Neural progenitor cell (in vitro differentiated cells): Measurements from ENCODE around the gene KIAA0040.

Source experiments
- EZH2 ChIP-seq: fragments of 200-600 bp; sonication (generic); IDR thresholded peaks from 2 replicates; pipeline ENCODE4 v1.6.1; 2017; ENCODE audit warnings: antibody characterized with exemption, mild to moderate bottlenecking, moderate library complexity
- EZH2phosphoT487 ChIP-seq: fragments of 200-600 bp; sonication (generic); IDR thresholded peaks from 2 replicates; pipeline ENCODE4 v1.6.1; 2017; ENCODE audit warnings: antibody characterized with exemption
- TF ChIP-seq, protein P1 (sequence below): fragments of 200-600 bp; sonication (generic); IDR thresholded peaks from 2 replicates; pipeline ENCODE4 v1.5.1; 2017; ENCODE audit warnings: antibody characterized with exemption, mild to moderate bottlenecking

DNA sequence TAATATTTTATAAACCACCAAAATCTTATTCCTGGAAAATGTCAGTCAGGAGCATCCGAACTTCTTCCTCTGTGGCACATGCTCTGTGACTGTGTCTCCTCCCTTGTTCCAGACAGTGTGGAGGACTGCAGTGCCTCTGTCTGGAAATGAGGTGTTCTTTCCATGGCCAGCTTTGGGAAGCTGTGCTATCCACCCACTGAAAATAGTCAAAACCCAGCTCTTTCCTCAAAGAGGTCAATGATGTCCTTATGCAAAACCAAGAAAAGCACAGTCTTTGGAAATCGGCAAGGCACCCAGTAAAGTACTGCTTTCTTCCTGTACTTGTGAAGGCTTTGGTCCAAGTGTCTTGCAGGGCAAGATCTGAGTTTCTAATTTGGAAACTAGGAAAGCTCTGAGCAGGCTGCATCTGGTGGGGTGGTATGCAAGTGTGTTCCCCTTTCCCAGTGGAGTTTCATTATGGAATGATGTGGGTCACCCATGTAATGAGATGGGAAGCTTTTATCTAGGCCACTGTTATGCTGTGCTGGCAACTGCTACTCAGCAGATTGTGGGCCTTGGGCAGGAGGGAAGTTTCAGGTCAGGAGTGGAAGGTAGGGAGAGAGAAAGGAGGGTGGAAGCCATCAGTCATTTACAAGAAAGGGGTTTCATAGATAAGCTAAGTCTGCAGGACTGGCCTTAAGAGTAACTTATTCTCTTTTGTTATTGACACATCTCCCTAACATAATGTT is 6.0 kb downstream of the KIAA0040 start:
- TF ChIP-seq, protein P1, sequence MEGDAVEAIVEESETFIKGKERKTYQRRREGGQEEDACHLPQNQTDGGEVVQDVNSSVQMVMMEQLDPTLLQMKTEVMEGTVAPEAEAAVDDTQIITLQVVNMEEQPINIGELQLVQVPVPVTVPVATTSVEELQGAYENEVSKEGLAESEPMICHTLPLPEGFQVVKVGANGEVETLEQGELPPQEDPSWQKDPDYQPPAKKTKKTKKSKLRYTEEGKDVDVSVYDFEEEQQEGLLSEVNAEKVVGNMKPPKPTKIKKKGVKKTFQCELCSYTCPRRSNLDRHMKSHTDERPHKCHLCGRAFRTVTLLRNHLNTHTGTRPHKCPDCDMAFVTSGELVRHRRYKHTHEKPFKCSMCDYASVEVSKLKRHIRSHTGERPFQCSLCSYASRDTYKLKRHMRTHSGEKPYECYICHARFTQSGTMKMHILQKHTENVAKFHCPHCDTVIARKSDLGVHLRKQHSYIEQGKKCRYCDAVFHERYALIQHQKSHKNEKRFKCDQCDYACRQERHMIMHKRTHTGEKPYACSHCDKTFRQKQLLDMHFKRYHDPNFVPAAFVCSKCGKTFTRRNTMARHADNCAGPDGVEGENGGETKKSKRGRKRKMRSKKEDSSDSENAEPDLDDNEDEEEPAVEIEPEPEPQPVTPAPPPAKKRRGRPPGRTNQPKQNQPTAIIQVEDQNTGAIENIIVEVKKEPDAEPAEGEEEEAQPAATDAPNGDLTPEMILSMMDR: no peak
- TF ChIP-seq EZH2phosphoT487 (no peak), EZH2 (no peak)
